OCI-LY1 (cell line): Measurements from ENCODE around the gene ZHX3.

ENCODE experiments used
- H2AFZ ChIP-seq: fragments of 200-600 bp; sonication (generic), shearing (Covaris generic); 2 replicates; pipeline ENCODE4 v1.6.0; 2014; ENCODE audit warnings: antibody characterized with exemption, mild to moderate bottlenecking, low read length
- H3F3A ChIP-seq: fragments of 200-600 bp; sonication (generic), shearing (Covaris generic); 2 replicates; pipeline ENCODE4 v1.6.0; 2014; ENCODE audit warnings: mild to moderate bottlenecking, antibody characterized with exemption, low read length, moderate library complexity; ENCODE audit not compliant: insufficient read depth
- H3K27ac ChIP-seq: fragments of 200-600 bp; sonication (generic); 2 replicates; pipeline ENCODE4 v1.5.1; 2014; ENCODE audit warnings: low read length, mixed run types, mild to moderate bottlenecking, low read depth; ENCODE audit not compliant: poor library complexity, severe bottlenecking
- H3K27me3 ChIP-seq: fragments of 200-600 bp; sonication (generic); 2 replicates; pipeline ENCODE4 v1.6.0; 2014; ENCODE audit warnings: antibody characterized with exemption, mild to moderate bottlenecking, low read length, moderate library complexity; ENCODE audit not compliant: insufficient read depth
- H3K36me3 ChIP-seq: fragments of 200-600 bp; sonication (generic); 2 replicates; pipeline ENCODE4 v1.6.1; 2014; ENCODE audit warnings: mild to moderate bottlenecking, antibody characterized with exemption, low read length, moderate library complexity, mixed read lengths; ENCODE audit not compliant: insufficient read depth
- H3K4me1 ChIP-seq: fragments of 200-600 bp; sonication (generic); 2 replicates; pipeline ENCODE4 v1.5.1; 2014; ENCODE audit warnings: mild to moderate bottlenecking, low read length, moderate library complexity; ENCODE audit not compliant: insufficient read depth, severe bottlenecking
- H3K4me2 ChIP-seq: fragments of 200-600 bp; sonication (generic), shearing (Covaris generic); 2 replicates; pipeline ENCODE4 v1.6.1; 2014; ENCODE audit warnings: low read length
- H3K4me3 ChIP-seq: fragments of 200-600 bp; sonication (generic); 2 replicates; pipeline ENCODE4 v1.5.1; 2014; ENCODE audit warnings: low read length, low read depth, mild to moderate bottlenecking, mixed read lengths; ENCODE audit not compliant: poor library complexity, severe bottlenecking
- H3K79me2 ChIP-seq: fragments of 200-600 bp; shearing (Covaris generic); 2 replicates; pipeline ENCODE4 v1.6.1; 2016; ENCODE audit warnings: mixed run types, low read length, mixed read lengths; ENCODE audit not compliant: insufficient read depth
- H3K9ac ChIP-seq: fragments of 200-600 bp; sonication (generic), shearing (Covaris generic); 2 replicates; pipeline ENCODE4 v1.6.1; 2014; ENCODE audit warnings: mild to moderate bottlenecking, low read length, mixed read lengths
- H3K9me2 ChIP-seq: fragments of 200-600 bp; sonication (generic), shearing (Covaris generic); 2 replicates; pipeline ENCODE4 v1.6.1; 2014; ENCODE audit warnings: low read depth, mild to moderate bottlenecking, low read length, mixed read lengths
- H3K9me3 ChIP-seq: fragments of 200-600 bp; shearing (Covaris generic); 2 replicates; pipeline ENCODE4 v1.6.1; 2014; ENCODE audit warnings: low read length, mixed read lengths
- H4K20me1 ChIP-seq: fragments of 200-600 bp; sonication (generic), shearing (Covaris generic); 2 replicates; pipeline ENCODE4 v1.6.0; 2016; ENCODE audit warnings: mild to moderate bottlenecking, low read length; ENCODE audit not compliant: insufficient read depth
- CTCF ChIP-seq: fragments of 200-600 bp; sonication (generic), shearing (Covaris generic); IDR thresholded peaks from 2 replicates; pipeline ENCODE4 v1.5.1; 2017; ENCODE audit warnings: mild to moderate bottlenecking, antibody characterized with exemption, low read length, moderate library complexity, mixed read lengths
- EZH2 ChIP-seq: fragments of 200-600 bp; sonication (generic), shearing (Covaris generic); IDR thresholded peaks from 2 replicates; pipeline ENCODE4 v1.8.0; 2017; ENCODE audit warnings: borderline replicate concordance, mixed run types, mild to moderate bottlenecking, antibody characterized with exemption, low read length, moderate library complexity, mixed read lengths

ZHX3 gene

GRCh38 chr20:41352666-41353065 is 35.1 kb upstream of the ZHX3 start:
- Histone ChIP-seq H3F3A (no peaks in the 10 kb centered on the region), H3K79me2 (no peaks in the 10 kb centered on the region), H4K20me1 (no peaks in the 10 kb centered on the region), H3K36me3 (no peaks in the 10 kb centered on the region), H3K4me1 (no peaks in the 10 kb centered on the region), H3K4me2 (no peak overlapping the region), H3K9me2 (no peaks in the 10 kb centered on the region), H3K27me3 (peaks cover 4% of the 10 kb centered on the region; the same call in 1 of the 2 replicates), H2AFZ (no peak overlapping the region), H3K9ac (no peak overlapping the region), H3K9me3 (no peaks in the 10 kb centered on the region), H3K27ac (no peak overlapping the region), H3K4me3 (no peak overlapping the region)
- TF ChIP-seq CTCF (no peak), EZH2 (no peak)

- Histone ChIP-seq H3K36me3 (no peaks in the 10 kb centered on the region), H3K9me3 (no peaks in the 10 kb centered on the region), H3K79me2 (no peaks in the 10 kb centered on the region), H3K4me2 (no peak overlapping the region), H3K9me2 (no peaks in the 10 kb centered on the region), H3K4me3 (no peak overlapping the region), H4K20me1 (no peaks in the 10 kb centered on the region), H3K9ac (no peak overlapping the region), H3K27ac (no peak overlapping the region), H3K27me3 (peaks cover 4% of the 10 kb centered on the region; the same call in 1 of the 2 replicates), H3F3A (no peaks in the 10 kb centered on the region), H2AFZ (no peak overlapping the region), H3K4me1 (no peaks in the 10 kb centered on the region)
- TF ChIP-seq EZH2 (no peak), CTCF (no peak)
Measured at GRCh38 chr20:41352106-41352505, 34.6 kb upstream of the ZHX3 start.

GRCh38 chr20:41350408-41350962 is 33.0 kb upstream of the ZHX3 start:
- no peaks in the 10 kb centered on the region for H3F3A ChIP-seq
- H3K9me2 ChIP-seq: no peaks in the 10 kb centered on the region
- TF ChIP-seq EZH2 (no peak), CTCF (no peak)
- no peaks in the 10 kb centered on the region for H3K9me3 ChIP-seq
- no peak overlapping the region for H3K4me2 ChIP-seq
- no peaks in the 10 kb centered on the region for H3K36me3 ChIP-seq
- no peak overlapping the region for H3K27ac ChIP-seq
- H3K79me2 ChIP-seq: no peaks in the 10 kb centered on the region
- no peak overlapping the region for H3K9ac ChIP-seq
- no peak overlapping the region for H3K4me3 ChIP-seq
- H4K20me1 ChIP-seq: no peaks in the 10 kb centered on the region
- H3K4me1 ChIP-seq: no peaks in the 10 kb centered on the region
- H2AFZ ChIP-seq: no peak overlapping the region
- peaks cover 4% of the 10 kb centered on the region; the same call in 1 of the 2 replicates for H3K27me3 ChIP-seq
